CD4-positive, alpha-beta T cell treated with Interleukin-1 beta for 1 hour (primary cell): ENCODE data around the gene RAD52.

Experiments
- DNase-seq, 2 donors: peaks; one replicate each; pipeline ENCODE4 v3.0.0-alpha.2; 2020 to 2022

The RAD52 gene

GRCh38 chr12:863285-863684, 86.2 kb downstream of the RAD52 start:
- DNase-seq: no peak

- DNase-seq: no peak
Observed at GRCh38 chr12:862303-862911, 87.1 kb downstream of the RAD52 start.
